ENCODE data around the gene LGSN.
A peak's percentile ranks its signal among the peaks of the same experiment; 100 is the strongest.
"Not testable (repeated sequence)": the region's sequence is repeated elsewhere in the genome, so short reads cannot be mapped to it uniquely, and the experiment has no call there.

The LGSN gene, protein sequence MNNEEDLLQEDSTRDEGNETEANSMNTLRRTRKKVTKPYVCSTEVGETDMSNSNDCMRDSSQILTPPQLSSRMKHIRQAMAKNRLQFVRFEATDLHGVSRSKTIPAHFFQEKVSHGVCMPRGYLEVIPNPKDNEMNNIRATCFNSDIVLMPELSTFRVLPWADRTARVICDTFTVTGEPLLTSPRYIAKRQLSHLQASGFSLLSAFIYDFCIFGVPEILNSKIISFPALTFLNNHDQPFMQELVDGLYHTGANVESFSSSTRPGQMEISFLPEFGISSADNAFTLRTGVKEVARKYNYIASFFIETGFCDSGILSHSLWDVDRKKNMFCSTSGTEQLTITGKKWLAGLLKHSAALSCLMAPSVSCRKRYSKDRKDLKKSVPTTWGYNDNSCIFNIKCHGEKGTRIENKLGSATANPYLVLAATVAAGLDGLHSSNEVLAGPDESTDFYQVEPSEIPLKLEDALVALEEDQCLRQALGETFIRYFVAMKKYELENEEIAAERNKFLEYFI

GRCh38 chr6:63319939-63320338, at the start of gene LGSN:
LGSN (minus strand) TSS chr6:63319983; CDS start chr6:63319943, 40 bp downstream.
- no peak for DNase-seq (ENCODE audit: low read depth, low spot score)
- no peak within 1 kb of the TSS for H3K27ac ChIP-seq

GRCh38 chr6:63368347-63368746, 48.6 kb upstream of the LGSN start:
- H3K27ac ChIP-seq = no peak overlapping the region
- no peak for DNase-seq (ENCODE audit: low read depth, low spot score)

DNA sequence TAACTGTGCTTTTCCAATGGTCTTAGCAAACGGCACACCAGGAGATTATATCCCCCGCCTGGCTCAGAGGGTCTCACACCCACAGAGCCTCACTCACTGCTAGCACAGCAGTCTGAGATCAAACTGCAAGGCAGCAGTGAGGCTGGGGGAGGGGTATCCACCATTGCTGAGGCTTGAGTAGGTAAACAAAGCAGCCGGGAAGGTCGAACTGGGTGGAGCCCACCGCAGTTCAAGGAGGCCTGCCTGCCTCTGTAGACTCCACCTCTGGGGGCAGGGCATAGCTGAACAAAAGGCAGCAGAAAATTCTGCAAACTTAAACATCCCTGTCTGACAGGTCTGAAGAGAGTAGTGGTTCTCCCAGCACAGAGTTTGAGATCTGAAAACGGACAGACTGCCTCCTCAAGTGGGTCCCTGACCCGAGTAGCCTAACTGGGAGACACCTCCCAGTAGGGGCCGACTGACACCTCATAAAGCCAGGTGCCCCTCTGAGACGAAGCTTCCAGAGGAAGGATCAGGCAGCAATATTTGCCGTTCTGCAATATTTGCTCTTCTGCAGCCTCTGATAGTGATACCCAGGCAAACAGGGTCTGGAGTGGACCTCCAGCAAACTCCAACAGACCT, 42.8 kb upstream of the LGSN start:
- not testable (repeated sequence) for H3K27ac ChIP-seq; DNase-seq (ENCODE audit: low read depth, low spot score)

GRCh38 chr6:63357384-63357783, 37.6 kb upstream of the LGSN start:
- not testable (repeated sequence) for H3K27ac ChIP-seq; DNase-seq (ENCODE audit: low read depth, low spot score)

GRCh38 chr6:63355632-63356031, 35.8 kb upstream of the LGSN start:
- H3K27ac ChIP-seq = no peak overlapping the region
- no peak for DNase-seq (ENCODE audit: low read depth, low spot score)

DNA sequence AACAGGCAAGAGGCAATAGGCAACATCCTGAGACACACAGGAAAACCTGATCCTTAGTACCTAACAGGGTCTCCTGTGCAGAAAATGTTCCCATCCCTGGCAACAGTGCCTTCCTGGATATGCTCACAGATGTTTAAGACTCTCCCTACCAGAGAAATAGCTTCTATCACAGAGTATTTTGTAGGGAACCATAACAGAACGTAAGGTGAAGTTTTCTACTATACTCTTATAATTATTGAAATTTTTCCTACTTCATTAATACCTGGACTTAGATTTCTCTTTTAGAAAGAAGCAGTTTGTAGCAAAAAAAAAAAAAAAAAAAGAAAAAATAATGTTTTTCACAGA, 33.5 kb upstream of the LGSN start:
- H3K27ac ChIP-seq = no peak overlapping the region
- DNase-seq (ENCODE audit: low read depth, low spot score) = no peak

GRCh38 chr6:63352544-63353285, 32.9 kb upstream of the LGSN start:
- no peak overlapping the region for H3K27ac ChIP-seq

DNA sequence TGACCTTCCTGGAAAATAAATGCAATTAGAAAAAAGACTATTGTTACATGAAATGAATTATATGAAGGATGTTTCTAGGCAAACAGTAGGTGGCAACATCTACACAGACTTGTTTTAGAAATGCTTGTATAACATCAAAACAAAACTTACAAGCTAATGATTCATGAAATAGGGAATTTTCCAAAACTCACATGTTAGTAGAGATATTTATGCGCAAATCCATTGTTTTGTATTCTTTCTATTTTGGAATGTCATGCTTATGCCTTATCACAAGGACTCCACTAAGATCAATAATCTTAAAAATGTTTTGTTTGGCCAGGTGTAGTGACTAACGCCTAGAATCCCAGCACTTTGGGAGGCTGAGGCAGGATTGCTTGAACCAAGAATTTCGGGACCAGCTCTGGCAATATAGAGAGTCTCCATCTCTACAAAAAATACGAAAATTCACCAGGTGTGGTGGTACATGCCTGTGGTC, 32.3 kb upstream of the LGSN start:
- peak; percentile 10 for DNase-seq (ENCODE audit: low read depth, low spot score)

More at GRCh38 chr6:63352544-63353285, 32.9 kb upstream of the LGSN start:
- no peak for DNase-seq (ENCODE audit: low read depth, low spot score)

GRCh38 chr6:63349401-63349800, 29.6 kb upstream of the LGSN start:
- DNase-seq (ENCODE audit: low read depth, low spot score) = no peak

More for the DNA sequence above, 32.3 kb upstream of the LGSN start:
- H3K27ac ChIP-seq = no peak overlapping the region

GRCh38 chr6:63348836-63349235, 29.1 kb upstream of the LGSN start:
- DNase-seq (ENCODE audit: low read depth, low spot score) = no peak

More at GRCh38 chr6:63349401-63349800, 29.6 kb upstream of the LGSN start:
- no peak overlapping the region for H3K27ac ChIP-seq

GRCh38 chr6:63347599-63347998, 27.8 kb upstream of the LGSN start:
- no peak overlapping the region for H3K27ac ChIP-seq
- peak; percentile 83 for DNase-seq (ENCODE audit: low read depth, low spot score)

More at GRCh38 chr6:63348836-63349235, 29.1 kb upstream of the LGSN start:
- no peak overlapping the region for H3K27ac ChIP-seq

DNA sequence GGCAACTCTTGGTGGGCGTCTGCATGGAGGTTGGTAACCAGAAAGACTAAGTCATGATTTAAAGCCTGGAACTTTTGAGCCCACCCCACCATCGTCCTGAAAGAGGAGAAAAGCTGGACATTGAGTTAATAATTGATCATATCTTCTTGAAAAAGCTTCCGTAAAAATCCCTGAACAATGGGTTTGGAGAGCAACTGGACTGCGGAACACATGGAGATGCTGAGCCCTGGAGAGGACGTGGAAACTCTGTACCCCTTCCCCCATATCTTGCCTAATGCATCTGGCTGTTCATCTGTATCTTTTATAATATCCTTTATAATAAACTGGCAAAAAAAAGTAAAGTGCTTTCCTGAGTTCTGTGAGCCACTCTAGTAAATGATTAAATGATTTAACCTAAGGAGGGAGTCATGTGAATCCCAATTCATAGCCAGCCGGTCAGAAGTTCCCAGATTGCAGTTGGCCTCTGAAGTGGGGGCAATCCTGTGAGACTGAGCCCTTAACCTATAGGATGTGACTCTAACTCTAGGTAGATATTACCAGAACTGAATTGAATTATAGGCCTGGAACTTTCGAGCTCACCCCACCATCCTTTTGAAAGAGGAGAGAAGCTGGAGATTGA, 26.5 kb upstream of the LGSN start:
- H3K27ac ChIP-seq = no peak overlapping the region
- DNase-seq (ENCODE audit: low read depth, low spot score) = no peak

- DNase-seq (ENCODE audit: low read depth, low spot score) = no peak
- H3K27ac ChIP-seq = no peak overlapping the region
These were observed 20.6 kb upstream of the LGSN start for GRCh38 chr6:63340351-63340750.

- DNase-seq (ENCODE audit: low read depth, low spot score); H3K27ac ChIP-seq: not testable (repeated sequence)
These were observed 14.9 kb upstream of the LGSN start for GRCh38 chr6:63334652-63335051.

- DNase-seq (ENCODE audit: low read depth, low spot score) = no peak
- H3K27ac ChIP-seq = no peak overlapping the region
These were observed 13.7 kb upstream of the LGSN start for GRCh38 chr6:63333440-63333839.

GRCh38 chr6:63326630-63327029, 6.8 kb upstream of the LGSN start:
- not testable (repeated sequence) for DNase-seq (ENCODE audit: low read depth, low spot score)

GRCh38 chr6:63322981-63323380, 3.2 kb upstream of the LGSN start:
- H3K27ac ChIP-seq = no peak overlapping the region
- no peak for DNase-seq (ENCODE audit: low read depth, low spot score)

More at GRCh38 chr6:63326630-63327029, 6.8 kb upstream of the LGSN start:
- not testable (repeated sequence) for H3K27ac ChIP-seq

GRCh38 chr6:63321821-63322220, 2.0 kb upstream of the LGSN start:
- DNase-seq (ENCODE audit: low read depth, low spot score) = no peak
- no peak overlapping the region for H3K27ac ChIP-seq

DNA sequence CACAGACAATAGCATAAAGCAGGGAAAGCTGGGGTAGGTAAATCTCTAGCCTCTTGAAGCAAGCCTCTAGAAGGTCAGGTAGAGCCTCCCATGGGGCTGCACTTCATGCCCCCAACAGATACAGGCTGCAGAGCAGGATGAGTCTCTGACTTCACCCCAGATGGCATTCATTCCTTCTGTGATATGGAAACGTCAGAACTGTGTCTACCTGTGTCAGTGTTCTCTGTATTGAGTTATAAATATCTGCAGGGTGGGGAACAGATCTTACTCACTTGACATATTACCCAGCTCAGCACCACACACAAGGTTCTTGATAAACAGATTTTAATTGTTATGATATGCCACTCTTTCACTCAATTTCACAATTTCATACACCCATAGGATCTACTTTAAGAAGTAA, 2.1 kb downstream of the LGSN start:
- H3K27ac ChIP-seq = no peak overlapping the region
- no peak for DNase-seq (ENCODE audit: low read depth, low spot score)

DNA sequence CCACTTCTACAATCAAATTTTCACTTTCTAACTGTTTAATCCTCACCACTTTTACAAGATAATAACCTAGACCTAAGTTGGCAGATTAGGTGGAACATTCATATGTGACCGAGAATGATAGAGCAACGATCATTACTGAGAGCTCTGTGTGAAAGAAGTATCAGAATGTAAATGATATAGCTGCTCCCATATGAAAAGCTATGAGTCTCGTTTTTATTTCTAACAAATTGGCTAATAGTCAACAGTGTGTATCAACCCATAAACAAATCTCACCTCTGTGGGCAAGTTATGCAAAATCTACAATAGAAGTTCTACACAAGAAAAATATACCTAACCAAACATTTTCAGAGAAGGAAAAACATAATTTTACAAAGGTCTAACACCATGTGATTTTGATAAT, 3.7 kb downstream of the LGSN start:
- no peak overlapping the region for H3K27ac ChIP-seq
- DNase-seq (ENCODE audit: low read depth, low spot score) = no peak
